ENCODE data around the gene BMP7. TPM values are rescaled to one million over a fixed set of nuclear protein-coding genes. Genes with fewer than 3 reads are reported as not detected.

Gene BMP7
- total and polyA plus RNA-seq, 2 donors (not counting 3 experiments of a cell fraction or from before 2014, with no cell fraction given) = not detected

DNA sequence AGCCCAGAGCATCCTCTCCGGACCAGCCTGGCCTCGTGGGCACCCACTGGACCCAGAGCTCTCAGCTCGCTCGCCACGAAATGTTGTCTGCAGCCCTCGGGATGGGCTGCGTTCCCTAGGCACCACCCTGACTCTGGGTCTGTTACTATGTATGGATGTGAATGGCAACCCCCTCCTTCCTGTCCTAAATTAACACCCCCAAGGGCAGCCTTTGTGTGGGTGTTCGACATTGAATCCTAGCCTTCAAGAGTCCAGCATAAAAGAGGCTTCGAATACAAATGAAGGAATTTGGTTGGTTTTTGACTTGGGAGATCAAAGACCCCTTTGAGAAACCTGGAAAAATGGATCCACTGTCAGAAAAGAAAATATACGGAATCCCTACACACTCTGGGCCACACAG, 86.1 kb downstream of the BMP7 start:
- intact Hi-C loops (cut with micrococcal nuclease) (no loop called here), dilution Hi-C loops (cut with MboI; ENCODE audit: extremely low pct_ligation_motif_present, low sequenced_read_pairs) (no loop called here)
- Histone ChIP-seq H4K20me1 (replicated peaks; ENCODE audit: control insufficient read depth, extremely low read depth, insufficient read depth, low read length) (no peaks in the 10 kb centered on the region), H3K27ac (ENCODE audit: insufficient read depth, low read depth, low read length) (no peak overlapping the region), H2AFZ (ENCODE audit: low read depth, low read length) (no peak overlapping the region), H3K27me3 (ENCODE audit: control insufficient read depth in 2 of 2, insufficient read depth in 2 of 2, low read length in 2 of 2) (no peaks in the 10 kb centered on the region), H3K79me2 (ENCODE audit: control insufficient read depth, insufficient read depth, low read length) (no peaks in the 10 kb centered on the region), H3K9me1 (replicated peaks; ENCODE audit: control insufficient read depth, extremely low read depth, insufficient read depth, low read length) (no peaks in the 10 kb centered on the region), H3K4me1 (ENCODE audit: control insufficient read depth, extremely low read depth, insufficient read depth, low read length) (no peaks in the 10 kb centered on the region), H3K4me3 (replicated peaks in 1 of 3; ENCODE audit: insufficient read depth in 1 of 3, low read depth in 1 of 3, low read length in 3 of 3) (no peak overlapping the region), H3K4me2 (ENCODE audit: insufficient read depth, low read length) (no peak overlapping the region), H3K9me3 (replicated peaks; ENCODE audit: control insufficient read depth, insufficient read depth, low read length) (peaks cover 2% of the 10 kb centered on the region), H3K36me3 (ENCODE audit: control insufficient read depth in 2 of 2, extremely low read depth in 1 of 2, insufficient read depth in 2 of 2, low read length in 2 of 2) (no peaks in the 10 kb centered on the region), H3K9ac (replicated peaks; ENCODE audit: extremely low read depth, insufficient read depth, low read length) (no peak overlapping the region)
- FAIRE-seq (no peak), DNase-seq (ENCODE audit: low read depth, low spot score) (no peak)
- no TSS peak for BruUV-seq (replicated peaks)
- no peak for TF ChIP-seq POLR2A (IDR thresholded peaks at IDR 0.05; ENCODE audit: low read depth, low read length)
- TF ChIP-seq CTCF (IDR thresholded peaks at IDR 0.05; ENCODE audit: extremely low read depth in 1 of 2, insufficient read depth in 1 of 2, low read depth in 1 of 2, low read length in 2 of 2) = no peak
- TF ChIP-seq GATA2 (IDR thresholded peaks at IDR 0.05; ENCODE audit: insufficient read depth, insufficient read length, low read depth, low read length) = no peak
- TF ChIP-seq MAX (IDR thresholded peaks at IDR 0.05; ENCODE audit: insufficient read depth, insufficient read length) = no peak
- TF ChIP-seq POLR2AphosphoS5 (IDR thresholded peaks at IDR 0.05; ENCODE audit: insufficient read depth, low read depth, low read length) = no peak
- CTCF ChIA-PET = no interaction called here
- POLR2A ChIA-PET = no interaction called here

DNA sequence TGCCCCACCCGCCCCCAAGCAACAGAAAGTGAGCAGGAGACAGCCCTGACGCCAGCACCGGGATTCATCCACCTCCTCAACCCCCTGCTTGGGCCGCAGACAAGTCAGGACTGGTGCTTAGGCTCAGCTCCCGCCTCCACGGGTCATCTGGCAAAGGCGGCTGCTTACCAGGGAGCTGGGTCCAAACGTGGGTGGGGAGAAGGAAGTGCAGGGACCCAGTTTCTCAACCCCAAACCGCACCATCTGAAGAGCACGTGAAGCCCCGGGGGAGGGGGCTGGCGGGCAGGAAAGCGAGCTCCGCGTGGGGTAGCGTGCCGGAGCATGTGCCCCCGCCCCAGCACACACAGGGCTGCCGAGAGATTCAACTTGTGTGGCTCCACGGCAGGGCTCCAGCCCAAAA, 87.2 kb downstream of the BMP7 start:
- Histone ChIP-seq H3K27me3 (ENCODE audit: control insufficient read depth in 2 of 2, insufficient read depth in 2 of 2, low read length in 2 of 2) (no peaks in the 10 kb centered on the region), H3K9me3 (replicated peaks; ENCODE audit: control insufficient read depth, insufficient read depth, low read length) (peaks cover 2% of the 10 kb centered on the region), H3K36me3 (ENCODE audit: control insufficient read depth in 2 of 2, extremely low read depth in 1 of 2, insufficient read depth in 2 of 2, low read length in 2 of 2) (no peaks in the 10 kb centered on the region), H3K4me1 (ENCODE audit: control insufficient read depth, extremely low read depth, insufficient read depth, low read length) (no peaks in the 10 kb centered on the region), H3K9me1 (replicated peaks; ENCODE audit: control insufficient read depth, extremely low read depth, insufficient read depth, low read length) (no peaks in the 10 kb centered on the region), H3K4me2 (ENCODE audit: insufficient read depth, low read length) (no peak overlapping the region), H2AFZ (ENCODE audit: low read depth, low read length) (no peak overlapping the region), H3K79me2 (ENCODE audit: control insufficient read depth, insufficient read depth, low read length) (no peaks in the 10 kb centered on the region), H4K20me1 (replicated peaks; ENCODE audit: control insufficient read depth, extremely low read depth, insufficient read depth, low read length) (no peaks in the 10 kb centered on the region), H3K9ac (replicated peaks; ENCODE audit: extremely low read depth, insufficient read depth, low read length) (no peak overlapping the region), H3K4me3 (replicated peaks in 1 of 3; ENCODE audit: insufficient read depth in 1 of 3, low read depth in 1 of 3, low read length in 3 of 3) (no peak overlapping the region), H3K27ac (ENCODE audit: insufficient read depth, low read depth, low read length) (no peak overlapping the region)
- no peak for TF ChIP-seq JUN (IDR thresholded peaks at IDR 0.05; ENCODE audit: borderline replicate concordance, insufficient read depth, insufficient read length, low read depth)
- TF ChIP-seq MYC (IDR thresholded peaks at IDR 0.05; ENCODE audit: low read depth, low read length) = no peak
- no peak for TF ChIP-seq POLR2A (IDR thresholded peaks at IDR 0.05; ENCODE audit: low read depth, low read length)
- TF ChIP-seq GATA2 (IDR thresholded peaks at IDR 0.05; ENCODE audit: insufficient read depth, insufficient read length, low read depth, low read length) = no peak
- TF ChIP-seq MAX (IDR thresholded peaks at IDR 0.05; ENCODE audit: insufficient read depth, insufficient read length) = no peak
- ChIA-PET POLR2A (no interaction called here), CTCF (no interaction called here)
- FAIRE-seq (no peak), DNase-seq (ENCODE audit: low read depth, low spot score) (no peak)
- dilution Hi-C loops (cut with MboI; ENCODE audit: extremely low pct_ligation_motif_present, low sequenced_read_pairs) = no loop called here
- no TSS peak for BruUV-seq (replicated peaks)
- intact Hi-C loops (cut with micrococcal nuclease) = no loop called here

Data from endothelial cell of umbilical vein (primary cell).